HL-60 (cell line): ENCODE measurements around the gene MAPKAPK3.

Source experiments
- POLR2AphosphoS5 ChIP-seq: IDR thresholded peaks from 2 replicates; pipeline ENCODE4 v1.6.1; 2012; ENCODE audit warnings: low read depth
- SPI1 ChIP-seq: IDR thresholded peaks from 2 replicates; pipeline ENCODE4 v1.6.1; 2012; ENCODE audit warnings: low read depth, mild to moderate bottlenecking, borderline replicate concordance
- TF ChIP-seq, protein P1 (sequence below): IDR thresholded peaks from one replicate; pipeline ENCODE4 v1.5.1; 2011; ENCODE audit warnings: low read length, control low read depth, inconsistent platforms; ENCODE audit not compliant: insufficient read depth
- TF ChIP-seq, protein P2 (sequence below): IDR thresholded peaks from 2 replicates; pipeline ENCODE4 v1.6.1; 2012; ENCODE audit warnings: low read depth; ENCODE audit not compliant: insufficient replicate concordance

DNA sequence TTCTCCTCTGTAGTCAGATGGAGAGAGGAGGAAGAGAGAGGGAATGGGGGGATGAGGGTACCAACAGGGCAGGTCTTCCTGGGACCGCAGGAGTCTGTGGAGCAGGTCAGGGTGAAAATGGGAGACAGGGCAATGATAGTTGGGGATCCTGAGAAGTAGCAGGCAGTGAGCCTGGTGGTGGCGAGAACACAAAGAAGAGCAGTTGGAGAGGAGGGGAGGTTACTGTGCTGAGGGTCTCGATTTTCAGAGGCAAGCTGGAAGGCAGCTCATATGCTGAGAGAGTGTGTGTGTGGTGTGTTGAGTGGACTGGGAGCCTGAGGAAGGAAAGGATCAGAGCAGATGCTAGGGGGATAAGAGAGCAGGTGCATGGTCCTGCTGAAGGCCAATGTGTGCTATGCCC is 55.7 kb downstream of the MAPKAPK3 start:
- TF ChIP-seq, protein P1, sequence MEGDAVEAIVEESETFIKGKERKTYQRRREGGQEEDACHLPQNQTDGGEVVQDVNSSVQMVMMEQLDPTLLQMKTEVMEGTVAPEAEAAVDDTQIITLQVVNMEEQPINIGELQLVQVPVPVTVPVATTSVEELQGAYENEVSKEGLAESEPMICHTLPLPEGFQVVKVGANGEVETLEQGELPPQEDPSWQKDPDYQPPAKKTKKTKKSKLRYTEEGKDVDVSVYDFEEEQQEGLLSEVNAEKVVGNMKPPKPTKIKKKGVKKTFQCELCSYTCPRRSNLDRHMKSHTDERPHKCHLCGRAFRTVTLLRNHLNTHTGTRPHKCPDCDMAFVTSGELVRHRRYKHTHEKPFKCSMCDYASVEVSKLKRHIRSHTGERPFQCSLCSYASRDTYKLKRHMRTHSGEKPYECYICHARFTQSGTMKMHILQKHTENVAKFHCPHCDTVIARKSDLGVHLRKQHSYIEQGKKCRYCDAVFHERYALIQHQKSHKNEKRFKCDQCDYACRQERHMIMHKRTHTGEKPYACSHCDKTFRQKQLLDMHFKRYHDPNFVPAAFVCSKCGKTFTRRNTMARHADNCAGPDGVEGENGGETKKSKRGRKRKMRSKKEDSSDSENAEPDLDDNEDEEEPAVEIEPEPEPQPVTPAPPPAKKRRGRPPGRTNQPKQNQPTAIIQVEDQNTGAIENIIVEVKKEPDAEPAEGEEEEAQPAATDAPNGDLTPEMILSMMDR = no peak
- no peak for TF ChIP-seq POLR2AphosphoS5
- TF ChIP-seq, protein P2, sequence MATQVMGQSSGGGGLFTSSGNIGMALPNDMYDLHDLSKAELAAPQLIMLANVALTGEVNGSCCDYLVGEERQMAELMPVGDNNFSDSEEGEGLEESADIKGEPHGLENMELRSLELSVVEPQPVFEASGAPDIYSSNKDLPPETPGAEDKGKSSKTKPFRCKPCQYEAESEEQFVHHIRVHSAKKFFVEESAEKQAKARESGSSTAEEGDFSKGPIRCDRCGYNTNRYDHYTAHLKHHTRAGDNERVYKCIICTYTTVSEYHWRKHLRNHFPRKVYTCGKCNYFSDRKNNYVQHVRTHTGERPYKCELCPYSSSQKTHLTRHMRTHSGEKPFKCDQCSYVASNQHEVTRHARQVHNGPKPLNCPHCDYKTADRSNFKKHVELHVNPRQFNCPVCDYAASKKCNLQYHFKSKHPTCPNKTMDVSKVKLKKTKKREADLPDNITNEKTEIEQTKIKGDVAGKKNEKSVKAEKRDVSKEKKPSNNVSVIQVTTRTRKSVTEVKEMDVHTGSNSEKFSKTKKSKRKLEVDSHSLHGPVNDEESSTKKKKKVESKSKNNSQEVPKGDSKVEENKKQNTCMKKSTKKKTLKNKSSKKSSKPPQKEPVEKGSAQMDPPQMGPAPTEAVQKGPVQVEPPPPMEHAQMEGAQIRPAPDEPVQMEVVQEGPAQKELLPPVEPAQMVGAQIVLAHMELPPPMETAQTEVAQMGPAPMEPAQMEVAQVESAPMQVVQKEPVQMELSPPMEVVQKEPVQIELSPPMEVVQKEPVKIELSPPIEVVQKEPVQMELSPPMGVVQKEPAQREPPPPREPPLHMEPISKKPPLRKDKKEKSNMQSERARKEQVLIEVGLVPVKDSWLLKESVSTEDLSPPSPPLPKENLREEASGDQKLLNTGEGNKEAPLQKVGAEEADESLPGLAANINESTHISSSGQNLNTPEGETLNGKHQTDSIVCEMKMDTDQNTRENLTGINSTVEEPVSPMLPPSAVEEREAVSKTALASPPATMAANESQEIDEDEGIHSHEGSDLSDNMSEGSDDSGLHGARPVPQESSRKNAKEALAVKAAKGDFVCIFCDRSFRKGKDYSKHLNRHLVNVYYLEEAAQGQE = no peak
- TF ChIP-seq SPI1 = no peak
